ENCODE measurements around the gene NABP1.

DNA sequence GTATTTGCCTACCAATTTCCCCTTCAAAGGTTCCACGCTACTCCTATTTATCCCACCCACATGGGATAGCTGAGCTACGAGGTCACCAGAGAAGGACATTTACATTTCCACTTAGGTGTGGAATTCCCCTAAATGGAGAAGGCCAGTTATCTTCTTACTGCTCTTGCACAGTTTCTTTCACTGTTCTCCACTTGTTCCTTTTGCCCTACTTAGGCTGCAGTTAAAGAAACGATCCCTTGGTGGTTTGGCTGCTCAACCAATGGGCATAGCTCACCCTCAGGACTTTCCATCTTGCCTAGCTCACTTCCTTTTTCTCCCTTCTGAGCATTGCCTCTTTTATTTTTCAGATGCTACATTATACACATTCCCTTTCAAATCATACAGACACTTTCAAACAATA is 11.2 kb upstream of the NABP1 start:
- TF ChIP-seq, protein P1, sequence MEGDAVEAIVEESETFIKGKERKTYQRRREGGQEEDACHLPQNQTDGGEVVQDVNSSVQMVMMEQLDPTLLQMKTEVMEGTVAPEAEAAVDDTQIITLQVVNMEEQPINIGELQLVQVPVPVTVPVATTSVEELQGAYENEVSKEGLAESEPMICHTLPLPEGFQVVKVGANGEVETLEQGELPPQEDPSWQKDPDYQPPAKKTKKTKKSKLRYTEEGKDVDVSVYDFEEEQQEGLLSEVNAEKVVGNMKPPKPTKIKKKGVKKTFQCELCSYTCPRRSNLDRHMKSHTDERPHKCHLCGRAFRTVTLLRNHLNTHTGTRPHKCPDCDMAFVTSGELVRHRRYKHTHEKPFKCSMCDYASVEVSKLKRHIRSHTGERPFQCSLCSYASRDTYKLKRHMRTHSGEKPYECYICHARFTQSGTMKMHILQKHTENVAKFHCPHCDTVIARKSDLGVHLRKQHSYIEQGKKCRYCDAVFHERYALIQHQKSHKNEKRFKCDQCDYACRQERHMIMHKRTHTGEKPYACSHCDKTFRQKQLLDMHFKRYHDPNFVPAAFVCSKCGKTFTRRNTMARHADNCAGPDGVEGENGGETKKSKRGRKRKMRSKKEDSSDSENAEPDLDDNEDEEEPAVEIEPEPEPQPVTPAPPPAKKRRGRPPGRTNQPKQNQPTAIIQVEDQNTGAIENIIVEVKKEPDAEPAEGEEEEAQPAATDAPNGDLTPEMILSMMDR (optimal IDR thresholded peaks at IDR 0.05 in 1 of 3, IDR thresholded peaks at IDR 0.05 in 1 of 3, conservative IDR thresholded peaks at IDR 0.05 in 1 of 3; ENCODE audit: extremely low read depth in 1 of 3, insufficient read depth in 2 of 3, low read length in 3 of 3): no peak
- no peak for TF ChIP-seq EZH2 (IDR thresholded peaks at IDR 0.05; ENCODE audit: low read length)

Measured in keratinocyte (primary cell).